Bronchial epithelial cell (primary cell): ENCODE measurements around the gene AAK1. TPM values are rescaled to one million over a fixed set of nuclear protein-coding genes. Genes with fewer than 3 reads are reported as not detected.
A peak's percentile ranks its signal among the peaks of the same experiment; 100 is the strongest.

ENCODE experiments used
- DNase-seq: peaks from one replicate; pipeline ENCODE4 v3.0.0-alpha.2; 2010; ENCODE audit warnings: low read depth
- FAIRE-seq: peaks from 2 replicates; lab custom pipeline; 2011; peaks lifted over from hg19 to GRCh38; lab: Jason Lieb, UNC
- H3K27me3 ChIP-seq: 2 replicates; pipeline ENCODE4 v1.5.1; 2011; ENCODE audit warnings: low read length; ENCODE audit not compliant: control insufficient read depth, insufficient read depth
- H3K36me3 ChIP-seq: 2 replicates; pipeline ENCODE4 v1.5.1; 2011; ENCODE audit warnings: low read length; ENCODE audit not compliant: control insufficient read depth, insufficient read depth
- H3K4me3 ChIP-seq: 2 replicates; pipeline ENCODE4 v1.5.1; 2011; ENCODE audit warnings: mild to moderate bottlenecking, low read depth, low read length, control low read depth
- CTCF ChIP-seq: IDR thresholded peaks from 2 replicates; pipeline ENCODE4 v1.5.1; 2011; ENCODE audit warnings: mild to moderate bottlenecking, moderate library complexity, low read length, control low read depth, inconsistent platforms; ENCODE audit not compliant: insufficient read depth, severe bottlenecking
- total RNA-seq: library from RNA; depleted of rRNA; stranded (reverse); fragments of >200 nt; gene quantifications from 2 replicates; pipeline ENCODE4 v1.2.1, GENCODE V29; 2014

Gene AAK1
- total RNA-seq, 1 donor from 2014 or later: 17.9 TPM

- Histone ChIP-seq H3K36me3 (peaks cover 1% of the 10 kb centered on the region), H3K27me3 (no peaks in the 10 kb centered on the region), H3K4me3 (no peak overlapping the region)
- DNase-seq (no peak), FAIRE-seq (no peak)
- no peak for TF ChIP-seq CTCF
These were observed 25.8 kb downstream of the AAK1 start for GRCh38 chr2:69617744-69618143.

GRCh38 chr2:69616755-69617154, 26.8 kb downstream of the AAK1 start:
- FAIRE-seq (no peak), DNase-seq (peak; percentile 55)
- peaks cover 1% of the 10 kb centered on the region for H3K36me3 ChIP-seq
- H3K4me3 ChIP-seq: no peak overlapping the region
- no peak for TF ChIP-seq CTCF
- H3K27me3 ChIP-seq: no peaks in the 10 kb centered on the region

- FAIRE-seq: no peak
- DNase-seq: no peak
- Histone ChIP-seq H3K4me3 (no peak overlapping the region), H3K27me3 (no peaks in the 10 kb centered on the region), H3K36me3 (peaks cover 1% of the 10 kb centered on the region)
- no peak for TF ChIP-seq CTCF
These were observed 27.6 kb downstream of the AAK1 start for GRCh38 chr2:69615969-69616368.

GRCh38 chr2:69615078-69615625, 28.4 kb downstream of the AAK1 start:
- TF ChIP-seq CTCF: no peak
- DNase-seq (peak; percentile 7), FAIRE-seq (no peak)
- Histone ChIP-seq H3K4me3 (no peak overlapping the region), H3K27me3 (no peaks in the 10 kb centered on the region), H3K36me3 (peaks cover 1% of the 10 kb centered on the region)

- no peaks in the 10 kb centered on the region for H3K27me3 ChIP-seq
- TF ChIP-seq CTCF: no peak
- H3K36me3 ChIP-seq: peaks cover 1% of the 10 kb centered on the region
- no peak for FAIRE-seq
- no peak overlapping the region for H3K4me3 ChIP-seq
- no peak for DNase-seq
These were observed 30.8 kb downstream of the AAK1 start for GRCh38 chr2:69612707-69613106.

- DNase-seq (no peak), FAIRE-seq (no peak)
- Histone ChIP-seq H3K4me3 (no peak overlapping the region), H3K36me3 (peaks cover 1% of the 10 kb centered on the region), H3K27me3 (no peaks in the 10 kb centered on the region)
- no peak for TF ChIP-seq CTCF
These were observed 31.3 kb downstream of the AAK1 start for GRCh38 chr2:69612200-69612599.
